Breast epithelium (tissue), 3 donors: ENCODE results near the gene NTRK2.

Source experiments
- CTCF ChIP-seq, 3 donors: fragments of 450-650 bp; IDR thresholded peaks; one replicate each; pipeline ENCODE4 v1.5.1; 2016 to 2017; ENCODE audit warnings: antibody characterized with exemption in 3 of 3, mild to moderate bottlenecking in 3 of 3, moderate library complexity in 3 of 3
- POLR2A ChIP-seq: fragments of 450-650 bp; IDR thresholded peaks from one replicate; pipeline ENCODE4 v1.6.1; 2016; ENCODE audit warnings: antibody characterized with exemption, mild to moderate bottlenecking, moderate library complexity
- POLR2AphosphoS5 ChIP-seq, 3 donors: sonication (generic); formaldehyde crosslinking; IDR thresholded peaks; one replicate each; pipeline ENCODE4 v1.6.1; 2017; ENCODE audit warnings: antibody characterized with exemption in 3 of 3

GRCh38 chr9:84812847-84813246 is 143.3 kb downstream of the NTRK2 start:
- no peak for TF ChIP-seq POLR2A
- no peak for TF ChIP-seq CTCF (IDR thresholded peaks at IDR 0.05)
- no peak for TF ChIP-seq POLR2AphosphoS5 (IDR thresholded peaks at IDR 0.05)
